H1 (cell line): ENCODE data around the gene JPT1. TPM values are rescaled to one million over a fixed set of nuclear protein-coding genes. Genes with fewer than 3 reads are reported as not detected.
A peak's percentile ranks its signal among the peaks of the same experiment; 100 is the strongest.

ENCODE experiments used
- CTCF ChIA-PET: fragments of 300-600 bp; sonication (Branson Sonifier 250); formaldehyde crosslinking; loops from one replicate; lab custom pipeline; 2021; ENCODE audit not compliant: partially characterized antibody; lab: Charles Lee
- POLR2A ChIA-PET: fragments of 300-600 bp; sonication (Branson Sonifier 250); formaldehyde crosslinking; loops from one replicate; lab custom pipeline; 2021; ENCODE audit warnings: inconsistent platforms; ENCODE audit not compliant: partially characterized antibody; lab: Charles Lee
- DNase-seq, 2 experiments: peaks; one replicate each; pipeline versions ENCODE4 v3.0.0 to v3.0.0-alpha.2; 2010 to 2022; ENCODE audit warnings: low spot score in 2 of 2, low read depth in 1 of 2, mixed read lengths in 1 of 2
- FAIRE-seq: peaks from 2 replicates; lab custom pipeline; 2011; peaks lifted over from hg19 to GRCh38; lab: Jason Lieb, UNC
- H2AFZ ChIP-seq: 2 replicates; pipeline ENCODE4 v1.8.1; 2012; ENCODE audit warnings: low read length, inconsistent platforms
- H2AK5ac ChIP-seq: 2 replicates; pipeline ENCODE4 v1.6.1; 2013; ENCODE audit warnings: low read depth, low read length
- H2BK120ac ChIP-seq: replicated peaks from 2 replicates; pipeline ENCODE3; 2013; ENCODE audit warnings: low read depth, low read length, inconsistent platforms
- H2BK12ac ChIP-seq: 2 replicates; pipeline ENCODE4 v1.6.1; 2013; ENCODE audit warnings: low read depth, low read length
- H2BK15ac ChIP-seq: 2 replicates; pipeline ENCODE4 v1.6.1; 2013; ENCODE audit warnings: low read length
- H2BK20ac ChIP-seq: 2 replicates; pipeline ENCODE4 v1.6.1; 2013; ENCODE audit warnings: low read length
- H2BK5ac ChIP-seq: 2 replicates; pipeline ENCODE4 v1.6.1; 2013; ENCODE audit warnings: low read depth, low read length
- H3K14ac ChIP-seq: 2 replicates; pipeline ENCODE4 v1.6.1; 2013; ENCODE audit warnings: inconsistent platforms; ENCODE audit not compliant: insufficient read length
- H3K18ac ChIP-seq: 2 replicates; pipeline ENCODE4 v1.6.1; 2013; ENCODE audit warnings: low read length; ENCODE audit errors: extremely low read depth
- H3K23ac ChIP-seq: 2 replicates; pipeline ENCODE4 v1.6.1; 2013; ENCODE audit warnings: inconsistent platforms; ENCODE audit not compliant: insufficient read length
- H3K23me2 ChIP-seq: 2 replicates; pipeline ENCODE4 v1.6.1; 2013; ENCODE audit warnings: low read depth, low read length
- H3K27ac ChIP-seq: 2 replicates; pipeline ENCODE4 v1.6.1; 2011; ENCODE audit warnings: low read depth, low read length, inconsistent platforms
- H3K27me3 ChIP-seq, 4 experiments: replicated peaks in 1 of 4; 1 replicate in 1 of 4; 2 replicates in 3 of 4; pipeline versions ENCODE4 v1.6.1 to v1.8.1; 2011 to 2013; ENCODE audit warnings: low read length in 3 of 4, mild to moderate bottlenecking in 3 of 4, inconsistent platforms in 2 of 4, mixed read lengths in 2 of 4, moderate library complexity in 1 of 4; ENCODE audit not compliant: control insufficient read depth in 3 of 4, insufficient read depth in 3 of 4; ENCODE audit errors: extremely low read depth in 1 of 4
- H3K36me3 ChIP-seq, 4 experiments: 2 replicates each; pipeline versions ENCODE4 v1.6.1 to v1.8.1; 2011 to 2013; ENCODE audit warnings: mild to moderate bottlenecking in 4 of 4, low read length in 3 of 4, moderate library complexity in 2 of 4, control low read depth in 1 of 4, inconsistent platforms in 1 of 4; ENCODE audit not compliant: insufficient read depth in 4 of 4, control insufficient read depth in 2 of 4
- H3K4ac ChIP-seq: replicated peaks from 2 replicates; pipeline ENCODE3; 2013; ENCODE audit warnings: low read length, low read depth, mixed read lengths, inconsistent platforms; ENCODE audit not compliant: insufficient read length
- H3K4me1 ChIP-seq, 4 experiments: replicated peaks in 1 of 4; 1 replicate in 1 of 4; 2 replicates in 3 of 4; pipeline versions ENCODE4 v1.6.1 to v1.8.1; 2011 to 2013; ENCODE audit warnings: low read length in 3 of 4, inconsistent platforms in 2 of 4, mixed read lengths in 1 of 4; ENCODE audit not compliant: insufficient read depth in 4 of 4, control insufficient read depth in 3 of 4
- H3K4me2 ChIP-seq, 2 experiments: 2 replicates each; pipeline versions ENCODE4 v1.6.1 to v1.8.1; 2011 to 2013; ENCODE audit warnings: low read depth in 2 of 2, low read length in 2 of 2, control low read depth in 1 of 2, inconsistent platforms in 1 of 2, mild to moderate bottlenecking in 1 of 2; ENCODE audit not compliant: insufficient read depth in 1 of 2
- H3K4me3 ChIP-seq, 4 experiments: fragments of 200-600, 300-600 bp in 1 of 4; sonication (generic), shearing (Covaris generic), sonication (Bioruptor Twin) in 1 of 4; 2 replicates each; pipeline versions ENCODE4 v1.5.1 to v1.8.1; 2011 to 2016; ENCODE audit warnings: low read length in 4 of 4, low read depth in 3 of 4, control low read depth in 2 of 4, inconsistent platforms in 2 of 4, mild to moderate bottlenecking in 2 of 4, mixed read lengths in 1 of 4, moderate library complexity in 1 of 4; ENCODE audit not compliant: insufficient read depth in 2 of 4; ENCODE audit errors: extremely low read depth in 1 of 4
- H3K56ac ChIP-seq: replicated peaks from 2 replicates; pipeline ENCODE3; 2013; ENCODE audit warnings: low read depth, mild to moderate bottlenecking, mixed read lengths, low read length, inconsistent platforms; ENCODE audit not compliant: insufficient read length
- H3K79me1 ChIP-seq: 2 replicates; pipeline ENCODE4 v1.6.1; 2013; ENCODE audit warnings: low read depth, low read length, control low read depth
- H3K79me2 ChIP-seq, 2 experiments: 2 replicates each; pipeline versions ENCODE4 v1.6.1 to v1.8.1; 2012 to 2013; ENCODE audit warnings: low read length in 2 of 2, mild to moderate bottlenecking in 2 of 2, inconsistent platforms in 1 of 2; ENCODE audit not compliant: insufficient read depth in 2 of 2, control insufficient read depth in 1 of 2
- H3K9ac ChIP-seq, 4 experiments: replicated peaks in 1 of 4; 1 replicate in 1 of 4; 2 replicates in 3 of 4; pipeline versions ENCODE4 v1.6.1 to v1.8.1; 2011 to 2013; ENCODE audit warnings: low read depth in 3 of 4, low read length in 3 of 4, control low read depth in 2 of 4, mild to moderate bottlenecking in 2 of 4, moderate library complexity in 2 of 4, inconsistent platforms in 1 of 4; ENCODE audit errors: extremely low read depth in 1 of 4
- H3K9me3 ChIP-seq, 2 experiments: 2 replicates each; pipeline versions ENCODE4 v1.6.1 to v1.8.1; 2012 to 2013; ENCODE audit warnings: mild to moderate bottlenecking in 2 of 2, moderate library complexity in 2 of 2, control low read depth in 1 of 2, inconsistent platforms in 1 of 2, low read depth in 1 of 2, low read length in 1 of 2, mixed read lengths in 1 of 2; ENCODE audit not compliant: insufficient read depth in 2 of 2
- H4K20me1 ChIP-seq, 2 experiments: replicated peaks in 1 of 2; 2 replicates each; pipeline versions ENCODE3 to v1.8.1; 2011 to 2013; ENCODE audit warnings: inconsistent platforms in 2 of 2, low read length in 2 of 2, mild to moderate bottlenecking in 1 of 2; ENCODE audit not compliant: insufficient read depth in 2 of 2, control insufficient read depth in 1 of 2
- H4K5ac ChIP-seq: 2 replicates; pipeline ENCODE4 v1.6.1; 2013; ENCODE audit warnings: low read length, low read depth, mixed read lengths, inconsistent platforms; ENCODE audit not compliant: insufficient read length
- H4K8ac ChIP-seq: 2 replicates; pipeline ENCODE4 v1.8.0; 2013; ENCODE audit warnings: mild to moderate bottlenecking, moderate library complexity, low read length, inconsistent platforms; ENCODE audit not compliant: insufficient read depth; ENCODE audit errors: extremely low read depth
- H4K91ac ChIP-seq: replicated peaks from 2 replicates; pipeline ENCODE3; 2013; ENCODE audit warnings: low read length, mixed read lengths, inconsistent platforms; ENCODE audit not compliant: insufficient read length
- HDAC2 ChIP-seq, 2 experiments: fragments of 300-600 bp in 1 of 2; sonication (generic) in 1 of 2; IDR thresholded peaks; 2 replicates each; pipeline ENCODE4 v1.6.1; 2011 to 2012; ENCODE audit warnings: low read depth in 2 of 2, low read length in 2 of 2, mild to moderate bottlenecking in 2 of 2, moderate library complexity in 2 of 2, borderline replicate concordance in 1 of 2, inconsistent platforms in 1 of 2
- SAP30 ChIP-seq: fragments of 300-600 bp; sonication (generic); IDR thresholded peaks from 2 replicates; pipeline ENCODE4 v1.7.1; 2012; ENCODE audit warnings: low read length, moderate library complexity, mild to moderate bottlenecking, inconsistent platforms; ENCODE audit not compliant: insufficient read depth, insufficient replicate concordance
- SIN3A ChIP-seq, 2 experiments: IDR thresholded peaks in 1 of 2; conservative IDR thresholded peaks in 1 of 2; 2 replicates each; pipeline ENCODE4 v1.6.1; 2011 to 2012; ENCODE audit warnings: low read length in 2 of 2, improper control_type of control experiment in 1 of 2, low read depth in 1 of 2, mild to moderate bottlenecking in 1 of 2
- WGBS, 2 experiments: shearing (Covaris generic) in 1 of 2; methylation state at CpG; one replicate each; pipeline versions ENCODE4 v1.1.6 to v1.1.7; 2013 to 2015; ENCODE audit warnings: low lambda C conversion rate in 2 of 2, mixed read lengths in 2 of 2, inconsistent platforms in 1 of 2, low coverage in 1 of 2, missing lambda C conversion rate in 1 of 2; ENCODE audit not compliant: insufficient replicate concordance in 2 of 2, insufficient coverage in 1 of 2, insufficient read length in 1 of 2; ENCODE audit errors: extremely low coverage in 1 of 2, missing lambda C conversion rate in 1 of 2; 5-methylcytosine and 5-hydroxymethylcytosine counted together
- polyA plus RNA-seq, 7 experiments: library from polyadenylated mRNA; depleted of rRNA in 3 of 7; stranded (reverse) in 5 of 7; unstranded in 2 of 7; fragments of >200 nt in 5 of 7; fragments of 200-250 nt in 2 of 7; gene quantifications; 1 replicate in 5 of 7; 2 replicates in 1 of 7; 4 replicates in 1 of 7; pipeline versions ENCODE4 v1.2.1 to v1.2.3, GENCODE V29; 2011 to 2013; ENCODE audit warnings: missing spikeins in 2 of 7, mixed read lengths in 2 of 7
- total RNA-seq: library from RNA; stranded (reverse); fragmentation: NEBNext Ultra II Directional; extraction: Animal tissue kit (Norgen Biotek cat#: 25700); gene quantifications from 2 replicates; pipeline ENCODE4 v1.2.1, GENCODE V29; 2021
- TF ChIP-seq, protein P1 (sequence below): IDR thresholded peaks from 2 replicates; pipeline ENCODE4 v1.6.1; 2011; ENCODE audit warnings: low read depth, mild to moderate bottlenecking, low read length; ENCODE audit not compliant: insufficient read depth

Gene JPT1
- total and polyA plus RNA-seq, 2 of the 8 experiments (the other 6 are each of a cell fraction or from before 2014, with no cell fraction given), result 154 to 369 TPM

- peak overlapping the region; percentile 97 to 99 (median 98) for H3K4me3 ChIP-seq
- H3K9ac ChIP-seq, result peak overlapping the region; percentile 82 to 97 (median 96)
- peak overlapping the region; percentile 60 for H3K18ac ChIP-seq
- peak overlapping the region; percentile 93 for H3K56ac ChIP-seq
- CTCF ChIA-PET, result interaction anchor here (1.3 to 1.9 kb wide), 3 partner anchors 11 to 68 kb away, joined by 6 to 8 read pairs (median 8); no protein-coding TSS in a partner anchor
- no peaks in the 10 kb centered on the region for H3K27me3 ChIP-seq
- H4K5ac ChIP-seq, result peak overlapping the region; percentile 84
- no peak overlapping the region for H3K4ac ChIP-seq
- peaks cover 9 to 10% of the 10 kb centered on the region in 2 experiments for H4K20me1 ChIP-seq
- DNase-seq (no peak), FAIRE-seq (no peak)
- no peak overlapping the region for H2BK120ac ChIP-seq
- H2BK5ac ChIP-seq, result peak overlapping the region; percentile 52; the same call in 1 of the 2 replicates
- peaks cover 2% of the 10 kb centered on the region; the same call in 1 of the 2 replicates for H3K23me2 ChIP-seq
- H4K8ac ChIP-seq, result peak overlapping the region; percentile 99; the same call in 1 of the 2 replicates
- no peak overlapping the region for H2AFZ ChIP-seq
- peaks cover 34 to 57% of the 10 kb centered on the region in 2 experiments for H3K79me2 ChIP-seq
- no peak overlapping the region for H3K23ac ChIP-seq
- no peak overlapping the region for H2BK20ac ChIP-seq
- H2BK12ac ChIP-seq, result no peak overlapping the region
- H3K9me3 ChIP-seq, result no peaks in the 10 kb centered on the region
- POLR2A ChIA-PET, result interaction anchor here (0.6 to 3.0 kb wide), 26 partner anchors 9 to 179 kb away, joined by 3 to 16 read pairs (median 5); partner anchors contain the start of genes JPT1, MIF4GD and NT5C
- no peak overlapping the region for H2AK5ac ChIP-seq
- peaks cover 0 to 5% (median under 1%) of the 10 kb centered on the region in 4 experiments; a peak in 4 of 7 replicates for H3K4me1 ChIP-seq
- H3K79me1 ChIP-seq, result no peaks in the 10 kb centered on the region; the same call in 1 of the 2 replicates
- no peak overlapping the region for H3K14ac ChIP-seq
- no peak overlapping the region for H2BK15ac ChIP-seq
- peak overlapping the region; percentile 98; the same call in 1 of the 2 replicates for H3K27ac ChIP-seq
- WGBS, 2 experiments, result 3% methylated on average over 27 of the region's 34 CpGs; no CpG with 5 or more reads in 1 of the 2 experiments
- H3K36me3 ChIP-seq, result peaks cover 4 to 40% (median 12%) of the 10 kb centered on the region in 4 experiments; a peak in 6 of 8 replicates
- peak; percentile 75 for TF ChIP-seq SAP30
- TF ChIP-seq, protein P1, sequence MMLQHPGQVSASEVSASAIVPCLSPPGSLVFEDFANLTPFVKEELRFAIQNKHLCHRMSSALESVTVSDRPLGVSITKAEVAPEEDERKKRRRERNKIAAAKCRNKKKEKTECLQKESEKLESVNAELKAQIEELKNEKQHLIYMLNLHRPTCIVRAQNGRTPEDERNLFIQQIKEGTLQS, result no peak
- peak in 1 of 2 experiments; percentile 73; a peak in 1 of 4 replicates for TF ChIP-seq SIN3A (conservative IDR thresholded peaks at IDR 0.05 in 1 of 2, IDR thresholded peaks at IDR 0.05 in 1 of 2; ENCODE audit: low read depth in 1 of 2, low read length in 2 of 2)
- peak in 1 of 2 experiments; percentile 62; a peak in 1 of 4 replicates for TF ChIP-seq HDAC2 (IDR thresholded peaks at IDR 0.05; ENCODE audit: borderline replicate concordance in 1 of 2, low read depth in 2 of 2, low read length in 2 of 2)
- TF ChIP-seq, all 59 proteins: peak for 3
- peak overlapping the region; percentile 37 to 69 for H3K4me2 ChIP-seq
- no peak overlapping the region for H4K91ac ChIP-seq
These were observed 27.5 kb upstream of the JPT1 start for GRCh38 chr17:75181608-75182318.
